ENCODE measurements around the gene TBC1D4. TPM values are rescaled to one million over a fixed set of nuclear protein-coding genes. Genes with fewer than 3 reads are reported as not detected.

Gene TBC1D4
- total and polyA plus RNA-seq, 10 donors = 10.1 to 67.0 (median 21.6) TPM

- peaks cover 0 to 34% (median 14%) of the 10 kb centered on the region in 6 donors for H3K4me1 ChIP-seq
- WGBS, 5 donors = 92 to 97% (median 94%) methylated on average over 3 of the region's 3 CpGs
Measured at GRCh38 chr13:75364131-75364713, 117.7 kb downstream of the TBC1D4 start.

GRCh38 chr13:75363371-75363770 lies 118.6 kb downstream of the TBC1D4 start:
- TF ChIP-seq POLR2AphosphoS5 (IDR thresholded peaks at IDR 0.05) (no peak), CTCF (IDR thresholded peaks at IDR 0.05 in 8 of 11, conservative IDR thresholded peaks at IDR 0.05 in 3 of 11) (no peak), POLR2A (IDR thresholded peaks at IDR 0.05) (no peak)
- H3K4me1 ChIP-seq = peaks cover 0 to 28% (median 14%) of the 10 kb centered on the region in 6 donors
- no peaks in the 10 kb centered on the region for H3K27me3 ChIP-seq (replicated peaks in 1 of 7)
- intact Hi-C loops (cut with DNase I; ENCODE audit: low total_unique reads) = no loop called here
- H3K36me3 ChIP-seq = peaks cover 0 to 6% (median 0%) of the 10 kb centered on the region in 6 donors
- no peak overlapping the region for H3K27ac ChIP-seq
- 86 to 97% (median 86%) methylated on average over 3 of the region's 3 CpGs for WGBS, 5 donors
- H3K9me3 ChIP-seq = no peaks in the 10 kb centered on the region
- no peak overlapping the region for H3K4me3 ChIP-seq
- no peak for DNase-seq

More at GRCh38 chr13:75364131-75364713, 117.7 kb downstream of the TBC1D4 start:
- no peak for DNase-seq
- Histone ChIP-seq H3K27me3 (replicated peaks in 1 of 7) (no peaks in the 10 kb centered on the region), H3K36me3 (peaks cover 0 to 6% (median 0%) of the 10 kb centered on the region in 6 donors), H3K9me3 (no peaks in the 10 kb centered on the region), H3K4me3 (no peak overlapping the region), H3K27ac (no peak overlapping the region)
- TF ChIP-seq POLR2AphosphoS5 (IDR thresholded peaks at IDR 0.05) (no peak), CTCF (IDR thresholded peaks at IDR 0.05 in 8 of 11, conservative IDR thresholded peaks at IDR 0.05 in 3 of 11) (no peak), POLR2A (IDR thresholded peaks at IDR 0.05) (no peak)
- intact Hi-C loops (cut with DNase I; ENCODE audit: low total_unique reads) = no loop called here

GRCh38 chr13:75362026-75362425 lies 119.9 kb downstream of the TBC1D4 start:
- Histone ChIP-seq H3K27ac (no peak overlapping the region), H3K27me3 (replicated peaks in 1 of 7) (no peaks in the 10 kb centered on the region), H3K4me3 (no peak overlapping the region), H3K4me1 (peaks cover 0 to 21% (median 12%) of the 10 kb centered on the region in 6 donors), H3K9me3 (no peaks in the 10 kb centered on the region), H3K36me3 (peaks cover 0 to 6% (median 0%) of the 10 kb centered on the region in 6 donors)
- DNase-seq = no peak
- intact Hi-C loops (cut with DNase I; ENCODE audit: low total_unique reads) = no loop called here
- TF ChIP-seq POLR2AphosphoS5 (IDR thresholded peaks at IDR 0.05) = no peak
- TF ChIP-seq CTCF (IDR thresholded peaks at IDR 0.05 in 8 of 11, conservative IDR thresholded peaks at IDR 0.05 in 3 of 11) = no peak
- TF ChIP-seq POLR2A (IDR thresholded peaks at IDR 0.05) = no peak
- WGBS, 5 donors = 94 to 99% (median 96%) methylated on average over 28 of the region's 28 CpGs

- intact Hi-C loops (cut with DNase I; ENCODE audit: low total_unique reads) = no loop called here
- H3K27ac ChIP-seq = no peak overlapping the region
- H3K9me3 ChIP-seq = no peaks in the 10 kb centered on the region
- DNase-seq = no peak
- H3K36me3 ChIP-seq = peaks cover 0 to 6% (median 0%) of the 10 kb centered on the region in 6 donors
- TF ChIP-seq CTCF (IDR thresholded peaks at IDR 0.05 in 8 of 11, conservative IDR thresholded peaks at IDR 0.05 in 3 of 11) (no peak), POLR2A (IDR thresholded peaks at IDR 0.05) (no peak), POLR2AphosphoS5 (IDR thresholded peaks at IDR 0.05) (no peak)
- H3K4me1 ChIP-seq = peaks cover 0 to 6% (median 0%) of the 10 kb centered on the region in 6 donors
- 0 to 97% (median 94%) methylated on average over 1 of the region's 1 CpG for WGBS, 5 donors
- H3K27me3 ChIP-seq (replicated peaks in 1 of 7) = no peaks in the 10 kb centered on the region
- no peak overlapping the region for H3K4me3 ChIP-seq
Measured at GRCh38 chr13:75360170-75360569, 121.8 kb downstream of the TBC1D4 start.
